Left ventricle myocardium inferior (tissue), 1 donor: ENCODE results near the gene NAALADL1. TPM values are rescaled to one million over a fixed set of nuclear protein-coding genes. Genes with fewer than 3 reads are reported as not detected.
A peak's percentile ranks its signal among the peaks of the same experiment; 100 is the strongest.

Experiments
- DNase-seq: peaks from one replicate; pipeline ENCODE4 v3.0.0-alpha.2; 2020
- H3K27ac ChIP-seq: fragments of 200-600 bp; replicated peaks from 2 replicates; pipeline ENCODE4 v1.8.0; 2021
- H3K27me3 ChIP-seq: fragments of 200-600 bp; 2 replicates; pipeline ENCODE4 v1.8.0; 2021; ENCODE audit warnings: low read depth
- H3K36me3 ChIP-seq: fragments of 200-600 bp; 2 replicates; pipeline ENCODE4 v1.8.0; 2021
- H3K4me1 ChIP-seq: fragments of 200-600 bp; 2 replicates; pipeline ENCODE4 v1.8.0; 2021
- H3K4me3 ChIP-seq: fragments of 200-600 bp; 2 replicates; pipeline ENCODE4 v1.8.0; 2021; ENCODE audit warnings: mild to moderate bottlenecking, moderate library complexity
- H3K9me3 ChIP-seq: fragments of 200-600 bp; replicated peaks from 2 replicates; pipeline ENCODE4 v1.8.0; 2021
- CTCF ChIP-seq: fragments of 200-600 bp; IDR thresholded peaks from 2 replicates; pipeline ENCODE4 v1.8.0; 2021; ENCODE audit warnings: antibody characterized with exemption, mild to moderate bottlenecking, borderline replicate concordance
- intact Hi-C: fragments of 100-400 bp; cut with micrococcal nuclease; formaldehyde crosslinking; loops from one replicate; pipeline ENCODE4 v1.11.0; 2022
- total RNA-seq: library from RNA; stranded (reverse); fragmentation: NEBNext Ultra II Directional; extraction: Animal tissue kit (Norgen Biotek cat#: 25700); gene quantifications from one replicate; pipeline ENCODE4 v1.2.1, GENCODE V29; 2021
- donor health status: DM: no; HTN: yes; CAD: no; lungs with severe emphysema.

Gene NAALADL1
- total RNA-seq, 1 donor from 2014 or later: 4.8 TPM

- TF ChIP-seq CTCF: no peak
- no peak overlapping the region for H3K27ac ChIP-seq
- H3K4me1 ChIP-seq: no peaks in the 10 kb centered on the region
- intact Hi-C loops: no loop called here
- no peaks in the 10 kb centered on the region for H3K36me3 ChIP-seq
- no peak overlapping the region for H3K4me3 ChIP-seq
- H3K9me3 ChIP-seq: no peaks in the 10 kb centered on the region
- peaks cover 16% of the 10 kb centered on the region for H3K27me3 ChIP-seq
- no peak for DNase-seq
Measured at GRCh38 chr11:65056999-65057398, 1.4 kb downstream of the NAALADL1 start.

DNA sequence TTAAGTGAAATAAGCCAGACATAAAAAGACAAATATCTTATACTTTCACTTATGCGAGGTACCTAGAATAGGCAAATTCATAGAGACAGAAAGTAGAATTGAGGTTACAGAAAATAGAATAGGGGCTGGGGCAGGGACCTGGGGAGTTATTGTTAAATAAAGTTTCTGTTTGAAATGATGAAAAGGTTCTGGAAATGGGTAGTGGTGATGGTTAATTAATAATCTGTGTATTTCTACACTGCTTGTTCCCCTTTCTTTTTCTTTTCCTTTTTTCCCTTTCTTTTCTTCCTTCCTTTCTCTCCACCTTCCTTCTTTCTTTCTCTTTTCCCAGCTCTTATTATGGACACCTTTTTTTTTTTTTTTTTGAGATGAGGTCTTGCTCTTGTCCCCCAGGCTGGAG, 2.8 kb downstream of the NAALADL1 start:
- no peak for DNase-seq
- Histone ChIP-seq H3K9me3 (no peaks in the 10 kb centered on the region), H3K27ac (no peak overlapping the region), H3K4me3 (no peak overlapping the region), H3K36me3 (no peaks in the 10 kb centered on the region), H3K4me1 (no peaks in the 10 kb centered on the region), H3K27me3 (peaks cover 16% of the 10 kb centered on the region)
- intact Hi-C loops: no loop called here
- TF ChIP-seq CTCF: no peak

DNA sequence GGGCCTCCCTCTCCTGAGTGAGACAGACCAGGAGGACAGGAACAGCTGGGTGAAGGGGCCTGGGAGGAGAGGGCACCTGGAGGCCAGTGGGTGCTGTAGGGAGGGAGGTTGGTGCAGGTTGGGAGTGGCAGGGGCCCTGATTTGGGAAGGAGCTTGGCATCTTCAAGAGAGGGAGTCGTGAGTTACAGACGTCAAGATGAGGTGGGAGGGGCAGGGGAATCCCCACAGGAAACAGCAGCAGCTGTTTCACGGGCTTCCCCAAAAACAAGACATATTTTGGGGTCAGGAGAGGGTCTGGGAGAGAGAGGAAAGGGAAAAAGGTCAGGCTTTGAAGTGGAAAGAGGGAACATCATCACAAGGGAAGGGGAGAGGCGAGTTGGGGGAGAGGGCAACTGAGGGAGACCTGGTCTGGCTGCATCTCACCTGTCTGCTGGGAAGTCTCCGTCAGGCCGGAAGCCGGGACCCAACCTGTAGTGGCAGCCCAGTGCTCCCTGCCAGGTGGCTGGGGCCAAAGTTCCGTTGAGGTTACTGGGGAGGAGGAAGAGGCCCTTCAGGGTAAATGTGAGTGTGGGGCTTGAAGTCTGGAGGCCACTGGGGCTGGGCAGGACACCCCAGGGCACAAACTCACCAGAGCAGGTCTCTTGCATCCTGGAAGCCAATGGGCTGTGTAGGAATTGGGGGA, 4.4 kb downstream of the NAALADL1 start:
- intact Hi-C loops: no loop called here
- Histone ChIP-seq H3K4me1 (no peaks in the 10 kb centered on the region), H3K9me3 (no peaks in the 10 kb centered on the region), H3K4me3 (no peak overlapping the region), H3K27me3 (peaks cover 16% of the 10 kb centered on the region), H3K27ac (no peak overlapping the region), H3K36me3 (no peaks in the 10 kb centered on the region)
- DNase-seq: no peak
- TF ChIP-seq CTCF: no peak

GRCh38 chr11:65051398-65051858, 6.9 kb downstream of the NAALADL1 start:
- no peak overlapping the region for H3K27ac ChIP-seq
- intact Hi-C loops: no loop called here
- DNase-seq: no peak
- no peak for TF ChIP-seq CTCF
- H3K4me1 ChIP-seq: peaks cover 18% of the 10 kb centered on the region
- no peaks in the 10 kb centered on the region for H3K36me3 ChIP-seq
- no peak overlapping the region for H3K4me3 ChIP-seq
- H3K9me3 ChIP-seq: no peaks in the 10 kb centered on the region
- H3K27me3 ChIP-seq: peaks cover 24% of the 10 kb centered on the region

DNA sequence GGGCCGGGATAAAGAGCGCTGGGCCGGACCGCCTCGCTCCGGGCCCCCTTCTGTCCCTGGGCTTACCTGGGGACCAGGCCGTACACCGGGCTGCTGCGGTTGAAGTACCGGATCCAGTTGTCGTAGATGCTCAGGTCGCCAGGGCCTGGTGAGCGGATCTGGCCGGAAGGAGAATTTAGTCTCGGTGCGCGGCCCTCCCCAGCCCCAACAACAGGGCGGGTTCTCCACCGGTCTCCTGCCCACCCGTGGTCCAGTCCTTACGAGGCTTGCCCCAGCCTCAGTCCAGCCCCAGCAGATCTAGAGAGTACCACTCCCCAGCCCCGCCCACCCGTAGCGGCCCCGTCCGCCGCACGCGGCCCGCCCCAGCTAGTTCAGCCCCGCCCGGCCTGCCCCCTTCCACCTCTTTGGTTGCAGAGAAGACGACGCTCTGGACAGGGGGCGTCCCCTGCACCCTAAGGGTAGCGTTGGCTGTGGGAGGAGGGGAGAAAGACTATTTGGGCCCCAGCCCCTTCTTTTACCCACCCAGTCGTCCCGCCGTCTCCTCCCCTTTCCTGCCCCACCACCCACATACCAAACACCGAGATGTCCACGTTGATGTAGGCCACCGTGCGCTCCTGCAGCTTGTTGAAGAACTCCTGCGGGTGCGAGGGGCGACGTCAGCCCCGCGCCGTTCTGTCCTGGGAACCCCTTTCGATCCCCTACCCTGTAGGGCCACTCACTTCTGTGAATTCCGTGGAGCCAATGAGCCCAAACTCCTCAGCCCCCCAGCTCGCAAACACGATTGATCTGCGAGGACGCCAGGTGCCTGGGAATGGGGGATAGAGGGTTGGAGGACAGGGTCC, 10.6 kb downstream of the NAALADL1 start:
- TF ChIP-seq CTCF: no peak

More for the DNA sequence above, 10.6 kb downstream of the NAALADL1 start:
- Histone ChIP-seq H3K27ac (peak overlapping the region; percentile 52), H3K36me3 (peaks cover 13% of the 10 kb centered on the region), H3K4me3 (peak overlapping the region; percentile 71), H3K9me3 (no peaks in the 10 kb centered on the region), H3K4me1 (peaks cover 32% of the 10 kb centered on the region), H3K27me3 (peaks cover 16% of the 10 kb centered on the region)
- intact Hi-C loops: no loop called here
- peak; percentile 29 for DNase-seq
